ENCODE measurements around the gene ATG4C. TPM values are rescaled to one million over a fixed set of nuclear protein-coding genes. Genes with fewer than 3 reads are reported as not detected.
A peak's percentile ranks its signal among the peaks of the same experiment; 100 is the strongest.

ATG4C gene
- total RNA-seq, 1 donor: 9.5 TPM

- DNase-seq (ENCODE audit: low read depth): peak; percentile 21
- no peak overlapping the region for H3K4me3 ChIP-seq (ENCODE audit: low read depth, low read length)
- TF ChIP-seq, protein P1, sequence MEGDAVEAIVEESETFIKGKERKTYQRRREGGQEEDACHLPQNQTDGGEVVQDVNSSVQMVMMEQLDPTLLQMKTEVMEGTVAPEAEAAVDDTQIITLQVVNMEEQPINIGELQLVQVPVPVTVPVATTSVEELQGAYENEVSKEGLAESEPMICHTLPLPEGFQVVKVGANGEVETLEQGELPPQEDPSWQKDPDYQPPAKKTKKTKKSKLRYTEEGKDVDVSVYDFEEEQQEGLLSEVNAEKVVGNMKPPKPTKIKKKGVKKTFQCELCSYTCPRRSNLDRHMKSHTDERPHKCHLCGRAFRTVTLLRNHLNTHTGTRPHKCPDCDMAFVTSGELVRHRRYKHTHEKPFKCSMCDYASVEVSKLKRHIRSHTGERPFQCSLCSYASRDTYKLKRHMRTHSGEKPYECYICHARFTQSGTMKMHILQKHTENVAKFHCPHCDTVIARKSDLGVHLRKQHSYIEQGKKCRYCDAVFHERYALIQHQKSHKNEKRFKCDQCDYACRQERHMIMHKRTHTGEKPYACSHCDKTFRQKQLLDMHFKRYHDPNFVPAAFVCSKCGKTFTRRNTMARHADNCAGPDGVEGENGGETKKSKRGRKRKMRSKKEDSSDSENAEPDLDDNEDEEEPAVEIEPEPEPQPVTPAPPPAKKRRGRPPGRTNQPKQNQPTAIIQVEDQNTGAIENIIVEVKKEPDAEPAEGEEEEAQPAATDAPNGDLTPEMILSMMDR (IDR thresholded peaks at IDR 0.05; ENCODE audit: insufficient read depth, low read depth, low read length): peak; percentile 69
Measured at GRCh38 chr1:62906428-62906886, 122.5 kb downstream of the ATG4C start.

DNA sequence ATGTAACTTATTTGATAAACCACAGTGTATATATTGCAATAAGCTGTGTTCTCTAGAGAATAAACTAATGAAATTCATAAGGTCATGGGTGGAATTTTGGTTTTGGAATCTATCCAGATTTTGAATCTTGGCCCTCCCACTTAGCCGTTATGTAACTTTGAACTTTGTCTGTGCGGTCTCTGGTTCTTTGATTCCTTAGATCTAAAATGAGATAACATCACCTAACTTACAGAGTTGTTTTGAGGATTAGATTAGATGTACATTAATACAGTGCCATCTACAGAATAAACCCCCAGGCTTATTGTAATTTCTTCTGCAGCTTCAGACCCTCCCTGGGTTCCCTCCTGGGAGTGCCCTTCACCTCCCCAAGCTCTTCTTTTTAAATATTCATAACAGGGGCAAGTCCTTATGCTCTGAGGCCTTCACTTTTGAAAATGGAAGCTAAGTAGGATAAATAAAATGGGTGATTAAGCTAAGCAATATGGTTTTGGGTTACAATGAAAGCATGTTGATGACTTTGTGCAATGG lies 124.3 kb downstream of the ATG4C start:
- no peak overlapping the region for H3K4me3 ChIP-seq (ENCODE audit: low read depth, low read length)
- TF ChIP-seq, protein P1 (IDR thresholded peaks at IDR 0.05; ENCODE audit: insufficient read depth, low read depth, low read length): no peak
- DNase-seq (ENCODE audit: low read depth): no peak

DNA sequence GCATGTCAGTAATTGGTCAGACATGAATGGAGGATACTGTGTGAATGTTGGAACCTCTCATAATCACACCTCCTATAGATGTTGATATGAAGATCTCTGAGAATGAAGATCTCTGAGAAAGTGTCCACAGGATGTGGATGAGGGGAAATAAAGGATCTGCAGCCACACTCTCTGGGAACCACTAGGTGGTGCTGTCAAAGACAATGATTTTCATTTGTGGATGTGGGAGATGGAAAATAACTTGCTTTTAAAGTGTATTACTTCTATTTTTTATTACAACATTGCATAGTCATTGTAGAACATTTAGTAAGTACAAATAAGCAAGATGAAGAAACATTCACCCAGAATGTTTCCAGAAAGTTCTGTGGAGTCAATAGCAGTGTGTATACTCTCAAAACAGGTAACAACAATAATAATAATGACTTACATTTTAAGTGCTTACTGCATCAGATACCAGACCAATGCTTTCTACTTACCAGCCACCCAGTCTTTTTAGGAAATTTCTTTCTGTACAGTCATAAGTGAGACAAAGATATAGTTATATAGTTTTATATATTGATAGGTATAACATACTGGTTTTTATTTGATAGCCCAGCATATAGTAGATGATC lies 128.2 kb downstream of the ATG4C start:
- TF ChIP-seq, protein P1 (IDR thresholded peaks at IDR 0.05; ENCODE audit: insufficient read depth, low read depth, low read length): peak; percentile 80
- peak; percentile 24 for DNase-seq (ENCODE audit: low read depth)
- H3K4me3 ChIP-seq (ENCODE audit: low read depth, low read length): no peak overlapping the region

Other genes starting within 250 kb of the ATG4C start
- under 0.01 TPM in 1 of 2 replicates, not detected in the other for gene ANGPTL3, start 186.6 kb upstream of the ATG4C start, total RNA-seq
- gene DOCK7, start 95.7 kb upstream of the ATG4C start, total RNA-seq: 153 and 177 TPM in 2 replicates

Data from fibroblast of villous mesenchyme (primary cell).